Activated CD4-positive, CD25-positive, alpha-beta regulatory T cell treated with anti-CD3 and anti-CD28 coated beads, Interleukin-2, amount 50 U/mL, for 24 hours (primary cell): ENCODE measurements around the gene RAPGEF2.
"Not testable (repeated sequence)": the region's sequence is repeated elsewhere in the genome, so short reads cannot be mapped to it uniquely, and the experiment has no call there.

Experiments
- ATAC-seq, 2 donors: fragments of 150-1000 bp; cut with Tn5 transposase; one replicate each; pipeline ENCODE4 v1.10.0; 2021; ENCODE audit warnings: mild to moderate bottlenecking in 1 of 2, moderate library complexity in 1 of 2

The RAPGEF2 gene

GRCh38 chr4:159137176-159137575 is 34.3 kb downstream of the RAPGEF2 start:
- no peak for ATAC-seq

DNA sequence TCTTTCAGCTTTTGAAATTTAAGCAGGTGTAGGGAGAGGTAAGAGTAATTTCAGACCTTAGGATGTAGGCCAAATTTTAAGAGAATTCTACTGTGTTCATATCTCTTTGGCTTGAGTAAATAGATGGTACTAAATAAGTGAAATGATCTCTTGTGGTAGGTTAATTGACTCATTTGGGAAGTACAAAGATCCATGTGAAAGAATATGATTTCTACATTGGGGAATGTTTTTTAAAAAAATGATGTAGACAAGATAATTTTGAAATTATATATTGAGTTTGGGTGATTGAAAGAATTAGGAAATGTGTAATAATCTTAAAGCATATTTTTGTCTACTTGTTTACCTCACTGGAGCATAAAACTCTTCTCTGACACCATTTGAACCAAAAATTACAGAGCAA is 35.6 kb downstream of the RAPGEF2 start:
- ATAC-seq, result no peak

GRCh38 chr4:159141193-159141592 is 38.3 kb downstream of the RAPGEF2 start:
- ATAC-seq, result no peak

DNA sequence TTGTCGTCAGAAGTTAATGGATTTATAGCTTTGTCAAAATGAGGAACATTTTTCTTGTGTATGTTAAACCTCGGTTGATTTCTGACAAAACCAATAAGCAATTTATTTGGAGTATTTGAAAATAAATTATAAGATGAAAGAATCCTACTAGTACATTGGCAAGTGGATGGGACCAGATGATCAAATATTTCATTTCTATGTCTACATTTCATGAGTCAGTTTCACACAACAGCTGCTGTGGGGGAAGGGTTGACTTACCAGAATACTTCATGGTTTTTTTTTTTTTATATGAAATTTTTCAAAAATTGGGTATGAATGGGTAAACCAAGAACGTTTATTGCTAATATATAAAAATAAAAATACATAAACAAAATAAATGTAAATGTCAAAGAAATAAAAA is 39.4 kb downstream of the RAPGEF2 start:
- no peak for ATAC-seq

DNA sequence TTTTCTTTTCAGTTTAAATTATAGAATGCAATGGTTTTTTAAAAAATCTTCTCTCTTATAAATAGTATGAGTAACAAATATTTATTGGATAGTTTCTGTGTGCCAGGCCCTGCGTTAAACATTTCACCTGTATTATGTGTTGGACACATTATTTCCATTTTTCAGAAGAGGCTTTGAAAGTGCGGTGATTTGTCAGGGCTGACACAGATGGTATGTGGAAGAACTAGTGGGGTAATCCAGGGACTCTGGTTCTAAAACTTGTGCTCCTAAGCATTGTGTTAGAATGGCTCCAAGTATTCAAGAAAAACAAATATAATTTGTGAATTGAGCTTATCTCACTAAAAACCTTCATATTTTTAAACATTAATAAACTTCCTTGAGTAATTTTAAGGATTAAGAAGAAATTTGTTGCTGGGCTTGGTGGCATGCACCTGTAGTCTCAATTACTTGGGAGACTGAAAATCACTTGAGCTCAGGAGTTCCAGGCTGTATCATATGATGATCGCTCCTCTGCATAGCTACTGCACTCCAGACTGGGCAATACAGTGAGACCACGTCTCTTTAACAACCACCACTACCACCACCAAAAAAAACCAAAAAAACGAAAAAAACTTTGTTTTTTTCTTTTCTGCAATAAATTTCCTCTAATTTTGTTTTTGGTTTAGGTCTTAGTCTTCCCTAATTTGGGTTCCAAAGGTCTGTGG is 40.0 kb downstream of the RAPGEF2 start:
- ATAC-seq, result no peak

DNA sequence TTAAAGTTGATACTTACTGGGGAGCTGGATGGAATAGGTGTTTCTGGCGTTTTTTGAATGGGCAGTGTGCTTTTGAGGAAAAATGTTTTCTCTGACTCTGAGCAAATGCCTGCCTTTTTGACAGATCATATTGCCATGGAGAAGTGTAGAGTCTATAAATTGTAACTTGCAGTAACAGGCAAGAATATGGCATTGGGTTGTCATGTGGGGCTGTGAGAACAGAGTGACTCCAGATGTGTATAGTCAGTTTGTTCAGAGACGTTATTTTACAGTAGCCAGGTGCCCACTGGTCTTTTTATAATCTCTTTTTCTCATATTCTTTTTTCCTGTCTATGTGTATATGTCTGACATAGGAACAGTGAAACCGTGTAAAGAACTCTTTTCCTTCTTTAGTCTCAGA is 40.8 kb downstream of the RAPGEF2 start:
- ATAC-seq, result no peak

DNA sequence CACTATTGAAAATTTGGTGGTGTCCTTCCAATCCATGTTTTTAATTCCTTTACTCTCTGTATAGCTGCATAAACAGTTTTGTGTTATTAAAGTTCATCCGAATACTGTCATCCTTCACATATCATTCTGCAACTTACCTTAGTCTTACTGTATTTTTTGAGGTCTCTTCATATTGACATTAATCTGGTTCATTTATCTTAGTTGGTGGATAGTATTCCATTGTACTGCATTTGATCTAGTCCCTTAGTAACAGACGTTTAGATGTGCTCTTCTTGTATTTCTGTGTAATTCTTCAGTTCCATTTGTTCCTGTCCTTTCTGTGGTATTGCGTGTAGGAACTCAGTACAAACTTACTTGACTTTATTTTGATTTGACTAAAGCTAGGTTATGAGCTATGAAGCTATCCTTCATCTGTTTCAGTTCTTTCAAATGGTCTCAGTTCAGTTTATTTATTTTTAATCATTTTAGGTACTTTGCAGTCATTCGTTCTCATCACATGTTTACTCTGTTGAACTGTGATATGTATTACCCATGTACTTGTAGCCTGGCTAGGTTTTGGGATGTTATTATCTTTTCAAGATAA is 41.3 kb downstream of the RAPGEF2 start:
- ATAC-seq, result no peak

DNA sequence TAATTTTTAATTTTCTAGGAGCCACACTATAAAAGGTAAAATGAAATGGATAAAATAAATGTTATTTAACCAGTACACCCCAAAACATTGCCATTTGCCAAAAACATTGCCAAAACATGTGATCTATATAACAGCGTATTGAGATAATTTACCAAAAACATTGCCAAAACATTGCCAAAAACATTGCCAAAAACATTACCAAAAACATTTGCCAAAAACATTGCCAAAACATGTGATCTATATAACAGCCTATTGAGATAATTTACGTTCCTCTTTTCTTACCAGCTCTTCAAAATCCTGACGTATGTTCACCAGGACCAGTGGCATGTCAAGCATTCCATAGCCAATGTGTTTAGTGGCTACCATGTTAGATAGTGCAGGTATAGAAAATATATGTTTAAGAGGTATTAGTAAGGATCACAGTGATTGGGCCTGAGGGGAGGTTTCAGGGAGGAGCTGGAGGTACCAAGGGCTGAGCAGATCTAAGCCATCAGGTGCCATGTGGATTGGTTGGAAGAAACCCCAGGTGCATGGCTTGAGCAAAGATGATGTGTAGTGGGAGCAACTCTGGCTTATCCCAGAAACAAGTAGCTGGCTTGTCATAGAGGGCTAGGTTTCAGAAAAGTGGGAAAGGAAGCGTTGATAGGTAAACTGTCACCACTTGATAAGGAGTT is 42.6 kb downstream of the RAPGEF2 start:
- no peak for ATAC-seq

- no peak for ATAC-seq
These were observed 43.1 kb downstream of the RAPGEF2 start for GRCh38 chr4:159145992-159146330.

DNA sequence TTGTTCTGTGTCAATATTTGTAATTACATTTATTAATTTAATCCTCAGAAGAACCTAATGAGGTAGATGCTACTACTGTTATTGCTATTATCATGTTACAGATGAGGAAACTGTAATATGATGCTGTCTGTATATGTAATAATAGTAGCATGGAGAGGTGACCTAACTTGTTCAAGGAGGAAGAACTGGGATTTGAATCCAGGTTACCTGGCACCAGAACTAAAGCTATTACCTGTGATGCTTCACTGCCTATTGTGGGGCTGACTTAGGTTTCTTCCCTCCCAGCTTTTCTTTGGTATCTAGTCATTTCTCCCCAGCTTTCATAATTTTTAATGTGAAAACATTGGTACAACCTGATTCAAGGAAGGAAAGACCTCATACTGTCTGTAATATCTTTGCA is 43.6 kb downstream of the RAPGEF2 start:
- no peak for ATAC-seq

GRCh38 chr4:159148441-159148840 is 45.6 kb downstream of the RAPGEF2 start:
- ATAC-seq, result no peak

DNA sequence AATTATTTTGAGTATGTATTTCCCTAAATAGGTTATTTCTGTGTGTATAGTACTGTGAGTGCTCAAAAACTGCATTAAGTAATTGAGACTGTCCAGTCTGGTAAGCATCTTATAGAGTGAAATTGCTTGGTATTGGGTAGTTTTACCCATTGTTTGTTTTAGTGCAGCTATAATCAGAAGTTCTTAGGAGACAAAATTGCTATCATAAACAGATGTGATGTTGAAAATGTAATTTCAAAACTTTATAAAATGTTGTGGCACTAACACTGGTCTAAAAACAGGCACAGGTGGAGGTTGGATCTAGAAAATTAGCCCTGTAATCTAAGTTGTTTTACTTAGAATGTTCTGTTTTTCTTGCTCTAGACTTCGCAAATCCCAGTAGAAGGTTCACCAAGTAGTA is 46.8 kb downstream of the RAPGEF2 start:
- ATAC-seq, result no peak

DNA sequence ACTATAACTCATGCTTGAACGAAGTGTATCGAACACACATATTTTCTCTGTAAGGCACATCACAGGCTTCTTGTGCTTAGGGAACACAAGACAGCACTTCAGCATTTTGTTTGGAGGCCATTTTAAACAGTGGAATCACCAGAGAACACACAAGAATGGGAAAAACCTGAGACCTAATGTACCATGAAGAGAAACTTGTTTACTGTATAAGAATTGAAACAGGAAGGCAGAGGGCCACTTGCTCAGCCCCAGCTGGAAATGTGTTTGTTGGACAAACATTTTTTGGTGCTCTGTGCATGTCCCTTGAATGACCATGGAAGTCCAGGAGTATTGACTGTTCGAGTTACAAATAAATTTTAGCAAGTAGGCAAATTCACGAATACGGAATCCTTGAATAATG is 47.5 kb downstream of the RAPGEF2 start:
- no peak for ATAC-seq

DNA sequence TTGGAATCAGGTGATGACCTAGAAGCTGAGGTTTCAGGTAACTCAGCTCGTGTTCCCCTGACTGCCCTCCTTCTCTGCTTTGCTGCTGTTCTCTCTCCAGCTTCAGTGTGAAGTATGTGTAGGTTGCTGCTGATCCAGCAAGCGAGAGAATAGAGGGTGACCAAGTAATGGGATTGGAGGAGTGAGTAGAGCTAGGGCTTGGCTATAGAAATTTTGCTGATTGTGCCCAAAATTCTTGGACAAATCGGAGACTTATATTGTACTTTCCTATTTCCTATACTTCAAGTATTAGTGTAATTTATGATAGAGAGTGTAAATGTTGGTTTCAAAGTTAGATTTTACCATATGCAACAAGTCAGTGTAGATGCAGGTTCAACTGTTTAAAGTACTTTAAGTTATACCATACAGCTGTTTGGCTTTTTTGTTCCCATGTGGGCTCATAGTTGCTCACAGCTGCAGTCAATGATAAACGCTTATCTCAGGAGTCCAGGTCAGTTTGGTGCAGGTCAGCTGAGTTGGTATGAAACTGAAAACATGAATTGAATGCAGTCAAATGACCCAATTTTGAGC is 48.0 kb downstream of the RAPGEF2 start:
- ATAC-seq, result no peak

DNA sequence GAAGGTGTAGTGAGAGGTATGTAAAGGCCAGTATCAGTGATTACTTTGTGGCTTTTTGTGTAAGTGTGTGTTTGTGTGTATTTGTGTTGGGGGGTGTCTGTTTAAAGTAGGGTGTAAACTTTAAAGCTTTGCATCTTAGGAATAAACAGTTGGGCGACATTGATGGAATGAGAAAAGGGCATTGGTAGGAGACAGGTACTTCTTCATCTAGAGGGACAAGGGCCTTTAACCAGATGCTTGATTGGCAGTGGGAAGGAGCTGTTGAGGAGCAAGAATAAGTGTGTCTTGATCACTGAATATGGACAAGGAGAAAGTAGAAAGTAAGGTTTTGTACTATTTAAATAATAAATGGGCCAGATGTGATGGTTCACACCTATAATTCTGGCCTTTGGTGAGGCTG is 48.8 kb downstream of the RAPGEF2 start:
- ATAC-seq, result no peak

GRCh38 chr4:159152181-159152580 is 49.3 kb downstream of the RAPGEF2 start:
- ATAC-seq, result no peak

GRCh38 chr4:159153669-159154068 is 50.8 kb downstream of the RAPGEF2 start:
- ATAC-seq, result no peak

GRCh38 chr4:159155119-159155518 is 52.2 kb downstream of the RAPGEF2 start:
- ATAC-seq, result no peak

DNA sequence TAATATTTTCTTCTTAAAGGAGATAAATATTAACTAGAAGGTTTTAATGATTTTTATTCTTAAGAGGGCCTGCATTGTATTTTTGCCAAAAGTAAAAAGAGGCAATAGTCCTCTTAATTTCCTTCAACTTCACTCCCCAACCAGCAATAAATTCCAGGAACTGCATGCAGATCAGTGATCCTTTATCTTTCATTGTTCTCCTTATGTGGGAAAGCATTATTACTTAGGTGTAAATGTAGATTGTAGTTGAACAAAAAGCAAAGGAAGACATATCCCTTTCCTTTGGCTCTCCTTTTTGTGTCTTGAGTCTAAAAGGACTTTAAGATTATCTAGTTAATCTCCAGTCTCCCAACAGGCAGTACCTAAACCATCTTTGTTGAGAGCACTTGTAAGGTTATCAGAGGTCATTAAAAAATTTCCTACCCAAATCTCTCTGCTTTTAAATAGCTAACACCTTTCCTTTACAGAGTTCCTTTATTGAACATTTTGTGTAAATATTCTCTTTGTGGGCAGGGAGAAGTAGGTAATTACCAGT is 55.3 kb downstream of the RAPGEF2 start:
- ATAC-seq, result no peak

DNA sequence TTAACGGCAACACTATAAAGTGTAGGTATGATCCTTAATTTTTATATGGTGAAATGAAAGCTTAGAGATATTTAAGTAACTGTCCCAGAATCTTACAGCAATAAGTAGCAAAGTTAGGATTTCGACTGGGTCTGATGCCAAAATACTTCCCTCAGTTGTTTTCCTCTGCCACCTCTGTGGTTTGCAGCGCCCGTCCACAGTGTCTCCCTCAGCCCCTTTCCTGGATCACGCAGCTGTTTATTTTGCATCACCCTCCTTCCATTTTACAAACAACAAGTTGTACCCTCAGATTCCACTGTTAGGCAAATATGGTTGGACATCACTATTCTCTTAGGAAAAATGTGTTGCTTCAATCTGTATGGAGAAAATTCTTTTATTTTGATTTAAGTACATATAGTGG is 56.1 kb downstream of the RAPGEF2 start:
- no peak for ATAC-seq

- ATAC-seq, result no peak
These were observed 56.7 kb downstream of the RAPGEF2 start for GRCh38 chr4:159159611-159160010.

DNA sequence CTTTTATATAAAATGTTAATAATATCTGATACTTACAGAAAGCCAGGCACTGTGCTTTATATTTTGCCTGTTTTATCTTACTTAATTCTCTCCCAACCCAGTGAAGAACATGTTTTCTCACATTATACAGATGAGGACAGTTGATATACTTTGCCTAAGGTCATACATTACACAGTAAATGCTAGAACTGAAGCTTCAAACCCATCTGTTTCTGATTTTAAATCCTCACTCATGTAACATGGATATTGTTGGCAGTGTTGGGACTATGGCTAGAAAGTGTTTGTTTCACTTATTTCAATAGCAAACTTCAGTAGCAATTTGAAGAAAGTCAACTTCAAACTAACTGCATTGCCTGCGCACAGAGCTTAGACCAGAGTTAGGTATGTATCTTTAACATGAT is 57.4 kb downstream of the RAPGEF2 start:
- no peak for ATAC-seq

DNA sequence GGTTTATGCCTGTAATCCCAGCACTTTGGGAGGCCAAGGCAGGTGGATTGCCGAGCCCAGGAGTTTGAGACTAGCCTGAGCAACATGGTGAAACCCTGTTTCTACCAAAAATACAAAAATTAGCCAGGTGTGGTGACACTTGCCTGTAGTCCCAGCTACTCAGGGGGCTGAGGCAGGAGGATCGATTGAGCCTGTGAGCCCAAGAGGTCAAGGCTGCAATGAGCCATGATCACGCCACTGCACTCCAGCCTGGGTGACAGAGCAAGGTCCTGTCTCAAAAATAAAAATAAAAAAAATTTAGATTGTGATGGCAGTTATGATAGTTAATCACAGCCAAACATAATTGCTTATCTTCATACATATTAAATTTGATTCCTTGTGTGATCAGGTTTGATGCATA is 58.6 kb downstream of the RAPGEF2 start:
- ATAC-seq, result not testable (repeated sequence)

DNA sequence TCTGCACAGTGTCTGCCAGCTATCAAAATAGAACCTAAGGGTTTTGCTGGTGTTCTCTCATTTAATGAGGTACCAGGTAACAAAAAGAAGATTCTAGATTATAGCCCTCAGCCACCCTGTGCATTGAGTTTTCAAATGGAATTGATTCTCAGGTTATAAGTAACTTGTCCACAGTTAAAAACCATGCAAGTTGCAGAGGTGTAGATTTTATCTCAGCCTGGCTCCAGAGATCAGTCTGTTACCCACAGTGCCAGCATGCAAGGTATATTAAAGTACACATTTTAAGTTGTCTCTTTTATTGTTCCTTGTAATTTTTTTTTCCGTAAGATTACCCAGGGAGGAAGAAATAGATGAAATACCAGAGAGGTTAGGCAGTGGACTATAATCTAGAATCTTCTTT is 59.7 kb downstream of the RAPGEF2 start:
- no peak for ATAC-seq
